ENCODE data around the gene MRPS10.

- TF ChIP-seq POLR2AphosphoS5 (IDR thresholded peaks at IDR 0.05; ENCODE audit: low read depth, low read length), result no peak
- TF ChIP-seq CTCF (IDR thresholded peaks at IDR 0.05), result no peak
- TF ChIP-seq SIN3A (IDR thresholded peaks at IDR 0.05; ENCODE audit: borderline replicate concordance, insufficient read depth, low read depth, low read length), result no peak
- no peak for TF ChIP-seq TCF7L2 (IDR thresholded peaks at IDR 0.05; ENCODE audit: low read depth, low read length)
Measured at GRCh38 chr6:42194056-42194455, 23.6 kb downstream of the MRPS10 start.

Data from Panc1 (cell line).